ENCODE results near the gene ATF6.

DNA sequence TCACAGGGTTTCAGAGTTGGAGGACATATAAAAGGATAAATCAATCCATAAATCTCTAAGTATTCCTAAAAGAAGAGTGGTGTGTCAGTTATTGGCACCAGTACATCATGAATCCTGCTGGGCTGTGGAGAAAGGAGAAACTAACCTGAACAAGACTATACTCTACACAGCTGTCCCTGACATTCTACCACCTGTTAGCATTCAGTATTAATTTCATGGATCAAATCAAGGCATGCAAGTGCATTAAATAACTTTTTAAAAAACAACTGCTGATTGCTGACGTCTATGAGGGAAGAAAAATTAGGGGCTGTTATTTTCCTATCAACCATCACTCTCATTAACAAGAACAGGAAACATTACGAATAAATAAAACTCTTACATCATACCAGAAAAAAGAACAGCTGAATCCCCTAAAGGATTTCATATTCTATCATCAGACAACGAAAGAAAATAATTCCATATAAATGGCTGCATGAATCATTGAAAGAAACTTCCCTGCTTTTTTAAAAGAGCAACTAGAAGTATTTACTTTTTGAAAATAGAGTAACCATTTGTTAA lies 121.7 kb downstream of the ATF6 start:
- no peak for TF ChIP-seq FOXK2 (IDR thresholded peaks at IDR 0.05)
- no peak for TF ChIP-seq HDGF (IDR thresholded peaks at IDR 0.05; ENCODE audit: borderline replicate concordance)
- TF ChIP-seq, protein P1, sequence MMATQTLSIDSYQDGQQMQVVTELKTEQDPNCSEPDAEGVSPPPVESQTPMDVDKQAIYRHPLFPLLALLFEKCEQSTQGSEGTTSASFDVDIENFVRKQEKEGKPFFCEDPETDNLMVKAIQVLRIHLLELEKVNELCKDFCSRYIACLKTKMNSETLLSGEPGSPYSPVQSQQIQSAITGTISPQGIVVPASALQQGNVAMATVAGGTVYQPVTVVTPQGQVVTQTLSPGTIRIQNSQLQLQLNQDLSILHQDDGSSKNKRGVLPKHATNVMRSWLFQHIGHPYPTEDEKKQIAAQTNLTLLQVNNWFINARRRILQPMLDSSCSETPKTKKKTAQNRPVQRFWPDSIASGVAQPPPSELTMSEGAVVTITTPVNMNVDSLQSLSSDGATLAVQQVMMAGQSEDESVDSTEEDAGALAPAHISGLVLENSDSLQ (IDR thresholded peaks at IDR 0.05), result no peak
- no peak for TF ChIP-seq SP1 (IDR thresholded peaks at IDR 0.05)
- no peak for TF ChIP-seq TARDBP (IDR thresholded peaks at IDR 0.05)

All from HEK293T (cell line).